NCI-H1105 treated with DMSO at 0.1 percent for 48 hours (cell line): ENCODE data around the gene GTF2F2.
"Not testable (repeated sequence)": the region's sequence is repeated elsewhere in the genome, so short reads cannot be mapped to it uniquely, and the experiment has no call there.

ENCODE experiments used
- DNase-seq: peaks from one replicate; lab custom pipeline; 2025; lab: John Stamatoyannopoulos, UW

GTF2F2 gene

DNA sequence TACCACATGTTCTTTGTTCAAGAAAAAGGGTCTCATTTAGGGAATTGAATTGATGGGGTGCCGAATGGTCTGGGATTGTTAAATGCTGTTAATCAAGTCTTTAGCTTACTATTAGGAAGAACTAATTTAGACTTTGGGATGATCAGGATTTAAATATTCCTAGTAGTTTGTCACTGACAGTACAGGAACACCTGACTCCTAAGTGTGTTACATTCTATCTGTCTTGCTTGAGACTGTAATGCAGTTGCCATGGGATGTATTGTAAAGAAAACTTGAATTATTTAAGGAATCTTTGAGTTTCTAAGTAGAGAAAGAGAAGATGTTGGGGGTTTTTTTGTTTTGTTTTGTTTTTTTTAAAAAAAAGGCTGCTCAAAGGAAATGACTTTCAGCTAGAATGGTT, 98.4 kb downstream of the GTF2F2 start:
- no peak for DNase-seq

DNA sequence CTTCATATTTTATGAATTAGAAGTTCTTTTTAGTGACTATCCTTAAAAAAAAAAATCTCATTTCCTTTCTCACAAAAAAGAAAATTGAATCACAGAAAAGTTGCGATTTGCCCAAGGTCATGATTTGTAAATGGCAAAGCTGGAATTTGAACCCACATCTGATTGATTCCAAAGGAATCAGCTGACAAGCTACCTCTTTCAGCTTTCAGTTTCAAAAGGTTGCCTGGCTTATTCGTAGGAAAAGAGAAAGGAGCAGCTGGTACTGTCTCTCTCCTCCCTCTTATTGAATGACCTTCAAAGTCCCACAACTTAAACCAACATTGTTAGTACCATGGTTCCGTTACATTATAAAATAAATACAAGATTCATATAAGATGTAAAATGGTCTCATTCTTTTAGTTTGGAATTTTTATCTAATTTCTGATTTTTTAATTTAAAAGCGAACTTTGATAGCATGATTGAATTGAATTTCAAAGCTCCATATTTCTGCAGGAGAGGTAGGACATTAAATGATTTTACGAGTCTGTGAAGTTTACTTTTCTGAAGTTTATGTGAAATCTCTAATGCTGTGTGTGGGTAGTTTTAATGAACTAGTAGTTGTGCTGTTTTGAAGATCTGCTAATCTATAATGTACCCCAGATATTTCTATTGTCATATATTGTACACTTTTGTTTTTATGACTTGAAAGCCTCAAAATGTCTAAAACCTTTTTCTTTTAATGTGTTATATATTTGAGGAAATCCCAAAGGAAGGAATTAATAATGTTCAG, 99.0 kb downstream of the GTF2F2 start:
- no peak for DNase-seq

DNA sequence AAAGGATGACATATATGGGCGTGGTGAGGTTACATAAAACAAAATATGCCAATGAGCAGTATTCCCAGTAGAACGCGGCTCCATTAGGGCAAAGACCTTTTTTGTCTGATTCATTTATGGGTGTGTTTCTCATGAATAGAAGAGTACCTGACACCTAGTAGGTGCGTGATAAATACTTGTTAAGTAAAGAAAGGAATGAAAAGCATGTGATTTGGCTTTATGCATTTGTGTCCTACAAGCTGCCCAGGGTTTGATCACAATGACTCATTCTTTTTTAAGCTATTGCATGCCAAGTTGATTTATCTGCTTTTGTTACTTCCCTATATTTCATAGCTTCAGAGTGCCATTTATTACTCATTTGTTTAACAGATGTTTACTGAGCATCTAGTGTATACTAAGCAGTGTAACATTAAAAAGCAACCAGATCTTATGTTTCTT, 99.6 kb downstream of the GTF2F2 start:
- no peak for DNase-seq

DNA sequence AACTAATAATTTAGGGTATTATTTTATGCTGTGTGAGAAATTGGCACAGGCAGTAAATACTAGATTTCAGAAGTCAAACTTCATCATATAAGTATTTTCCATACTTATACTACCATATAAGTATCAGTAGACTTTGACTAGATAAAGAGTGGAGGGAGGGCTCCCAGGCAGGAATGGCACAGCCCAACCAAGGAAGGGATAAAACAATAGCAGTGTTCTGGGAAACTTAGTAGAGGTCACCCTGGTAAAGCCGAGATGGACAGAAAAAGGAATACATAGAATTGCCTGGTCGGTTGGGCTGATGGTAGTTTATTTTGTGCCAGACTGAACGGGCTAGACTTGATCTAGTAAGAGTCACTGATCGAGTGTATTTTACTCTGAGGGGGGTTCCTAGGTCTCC, 100.1 kb downstream of the GTF2F2 start:
- DNase-seq, result no peak

DNA sequence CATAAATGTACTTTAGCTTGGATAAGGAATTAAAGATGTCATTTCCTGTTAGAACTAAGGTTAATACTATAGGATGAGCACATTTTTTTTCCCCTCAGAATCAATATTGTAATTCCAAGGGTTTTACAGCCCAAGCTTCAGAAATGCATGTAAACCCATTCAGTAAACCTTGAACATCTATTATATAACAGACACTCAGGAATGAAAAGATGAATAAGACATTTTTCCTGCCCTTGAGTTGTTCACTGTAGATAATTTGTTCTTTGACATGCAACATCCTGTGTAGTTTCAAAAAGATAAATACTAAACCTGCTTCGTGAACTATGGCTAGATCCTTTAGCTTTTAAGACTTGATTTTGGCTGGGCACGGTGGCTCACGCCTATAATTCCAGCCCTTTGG, 102.2 kb downstream of the GTF2F2 start:
- no peak for DNase-seq

DNA sequence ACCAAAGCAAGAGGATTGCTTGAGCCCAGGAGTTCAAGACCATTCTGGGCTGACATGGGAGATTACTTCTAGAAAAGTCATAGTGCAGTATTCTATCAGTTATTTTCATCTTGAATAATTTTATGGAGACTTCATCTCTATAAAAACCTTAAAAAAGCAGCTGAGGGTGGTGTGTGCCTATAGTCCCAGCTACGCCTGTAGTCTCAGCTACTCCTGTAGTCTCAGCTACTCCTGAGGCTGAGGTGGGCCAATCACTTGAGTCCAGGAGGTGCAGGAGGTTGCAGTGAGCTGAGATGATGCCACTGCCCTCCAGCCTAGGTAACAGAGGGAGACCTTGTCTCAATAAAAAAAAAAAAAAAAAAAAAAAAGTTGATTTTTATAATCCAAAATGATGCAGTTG, 102.6 kb downstream of the GTF2F2 start:
- no peak for DNase-seq

DNA sequence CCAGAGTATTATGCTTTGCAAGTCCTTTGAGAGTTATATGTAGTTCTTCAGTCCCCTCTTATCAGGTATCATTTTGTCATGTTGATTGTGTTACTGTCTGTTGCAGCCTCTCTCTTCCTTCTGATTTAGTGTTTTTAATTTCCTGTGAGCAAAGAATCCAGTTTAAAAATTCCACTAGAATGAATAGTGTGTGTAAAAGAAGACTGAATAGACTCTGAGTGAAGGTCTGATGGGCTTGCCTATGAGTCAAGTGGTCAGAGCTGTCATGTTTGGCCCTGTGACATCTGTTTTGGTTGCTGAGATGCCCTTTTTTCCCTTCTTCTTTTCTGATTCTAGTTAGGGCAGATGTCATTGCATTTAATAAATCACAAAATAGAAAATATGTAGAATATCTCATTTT, 103.9 kb downstream of the GTF2F2 start:
- no peak for DNase-seq

DNA sequence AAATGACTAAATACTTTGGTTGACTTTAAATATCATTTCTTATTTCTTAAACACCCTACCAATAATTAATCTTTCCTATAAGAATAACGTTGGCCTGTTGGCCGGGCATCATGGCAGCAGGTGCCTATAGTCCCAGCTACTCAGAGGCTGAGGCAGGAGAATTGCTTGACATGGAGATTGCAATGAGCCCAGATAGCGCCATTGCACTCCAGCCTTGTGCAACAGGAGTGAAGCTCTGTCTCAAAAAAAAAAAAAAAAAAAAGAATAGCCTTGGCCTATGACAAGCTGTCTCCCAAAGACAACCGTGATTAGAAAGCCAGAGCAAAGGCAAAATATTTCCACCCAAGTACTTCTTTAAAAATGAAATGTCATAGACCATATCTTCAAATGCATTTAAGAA, 105.1 kb downstream of the GTF2F2 start:
- DNase-seq, result no peak

DNA sequence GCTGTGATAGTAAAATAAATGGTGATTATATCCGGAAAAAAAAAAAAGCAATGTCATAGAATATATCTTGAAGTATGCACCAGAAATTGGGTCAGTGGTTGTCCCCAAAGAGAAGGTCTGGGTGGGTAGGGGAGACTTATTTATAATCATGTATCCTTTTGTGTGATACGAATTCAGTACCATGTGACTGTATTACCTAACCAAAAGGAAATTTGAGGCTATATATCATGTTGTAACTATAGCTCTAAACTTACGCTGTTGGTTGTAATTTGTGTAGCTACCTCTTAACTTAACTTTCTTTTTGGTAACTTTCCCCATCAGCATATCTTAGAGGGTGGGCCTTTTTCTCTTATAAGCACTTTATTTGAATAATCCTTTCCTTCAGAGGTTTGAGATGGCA, 105.7 kb downstream of the GTF2F2 start:
- no peak for DNase-seq

DNA sequence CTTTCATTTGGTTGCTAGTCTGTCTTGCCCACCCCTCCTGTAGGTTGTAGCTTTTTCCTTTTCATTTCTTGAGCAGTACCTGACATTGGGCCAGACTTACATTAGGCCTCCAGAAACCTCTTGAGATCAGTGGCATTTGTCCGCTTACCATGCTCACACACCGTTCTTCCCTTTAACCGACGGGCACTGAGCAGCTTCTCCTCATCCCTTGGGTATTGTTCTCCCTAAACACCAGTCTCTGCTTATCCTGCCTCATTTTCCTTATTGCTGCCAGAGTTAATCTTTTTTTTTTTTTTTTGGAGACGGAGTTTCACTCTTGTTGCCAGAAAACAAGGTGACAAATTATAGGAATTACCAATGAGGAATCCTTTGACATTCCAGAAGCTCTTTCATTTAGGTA, 107.7 kb downstream of the GTF2F2 start:
- no peak for DNase-seq

DNA sequence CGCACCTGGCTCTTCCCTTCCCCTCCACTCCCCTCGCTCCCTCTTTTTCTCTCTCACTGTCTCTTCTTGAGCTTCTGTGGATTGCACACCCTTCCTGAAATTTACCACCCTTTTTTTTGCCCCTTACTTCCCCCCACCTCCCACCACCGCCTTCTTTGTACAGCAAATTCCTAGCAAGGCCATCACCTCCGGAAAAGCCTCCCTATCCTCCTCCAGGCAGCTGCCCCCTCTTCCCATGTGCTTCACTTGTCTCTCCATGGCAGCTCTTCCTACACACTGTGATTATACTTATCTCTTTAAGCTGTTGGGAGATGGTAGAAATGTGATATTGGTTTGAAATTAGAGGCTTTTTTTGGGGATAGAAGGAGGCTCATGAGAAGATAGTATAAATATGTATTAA, 108.9 kb downstream of the GTF2F2 start:
- DNase-seq, result no peak

DNA sequence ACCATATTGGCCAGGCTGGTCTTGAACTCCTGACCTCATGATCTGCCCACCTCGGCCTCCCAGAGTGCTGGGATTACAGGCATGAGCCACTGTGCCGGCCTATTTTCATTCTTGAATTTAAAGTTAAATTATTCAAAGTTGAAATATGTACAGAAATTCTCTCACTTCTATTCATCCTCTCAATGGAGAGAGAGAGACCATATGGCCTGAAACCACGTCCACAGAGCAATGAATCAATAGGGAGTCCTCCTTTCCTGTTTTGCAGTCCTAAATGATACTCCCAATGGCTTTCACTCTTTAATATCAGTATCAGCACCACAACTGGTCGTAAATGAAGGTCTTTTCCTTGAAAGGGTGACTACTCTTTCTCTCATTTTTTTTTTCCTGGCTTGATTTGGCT, 111.0 kb downstream of the GTF2F2 start:
- no peak for DNase-seq

DNA sequence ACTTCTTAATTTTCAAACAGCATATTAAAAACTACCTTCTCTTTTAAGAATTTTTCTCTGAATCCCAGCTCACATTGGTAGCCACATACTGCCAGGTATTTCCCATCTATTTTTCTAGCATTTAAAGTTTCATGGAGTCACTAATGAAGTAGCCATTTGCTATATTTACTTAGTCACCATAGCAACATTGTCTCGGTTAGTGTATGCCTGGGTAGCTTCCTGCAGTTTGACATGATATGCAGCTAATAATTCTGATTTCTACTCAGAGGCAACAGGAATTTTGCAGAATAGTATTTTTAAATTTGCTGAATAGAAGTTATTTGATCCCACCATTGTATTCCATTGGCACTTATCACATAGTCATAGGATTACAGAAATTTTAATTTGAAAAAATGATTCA, 111.4 kb downstream of the GTF2F2 start:
- peak; percentile 5 for DNase-seq

DNA sequence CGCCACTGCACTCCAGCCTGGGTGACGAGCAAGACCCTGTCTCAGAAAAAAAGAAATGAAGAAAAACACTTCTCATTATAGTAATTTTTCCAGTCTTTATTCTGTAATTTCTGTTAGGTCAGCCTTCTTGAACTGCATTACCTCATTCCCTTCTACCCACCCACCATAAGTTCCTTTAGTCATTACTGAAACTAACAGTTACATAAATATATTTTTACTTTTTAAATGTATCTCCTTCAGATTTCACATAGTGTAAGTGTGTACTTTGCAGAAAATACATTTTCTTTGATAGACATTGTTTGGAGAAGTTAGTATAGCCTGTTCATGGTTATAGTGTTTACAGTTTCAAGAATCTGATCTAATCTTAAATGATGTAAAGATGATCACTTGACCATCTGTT, 112.3 kb downstream of the GTF2F2 start:
- no peak for DNase-seq

DNA sequence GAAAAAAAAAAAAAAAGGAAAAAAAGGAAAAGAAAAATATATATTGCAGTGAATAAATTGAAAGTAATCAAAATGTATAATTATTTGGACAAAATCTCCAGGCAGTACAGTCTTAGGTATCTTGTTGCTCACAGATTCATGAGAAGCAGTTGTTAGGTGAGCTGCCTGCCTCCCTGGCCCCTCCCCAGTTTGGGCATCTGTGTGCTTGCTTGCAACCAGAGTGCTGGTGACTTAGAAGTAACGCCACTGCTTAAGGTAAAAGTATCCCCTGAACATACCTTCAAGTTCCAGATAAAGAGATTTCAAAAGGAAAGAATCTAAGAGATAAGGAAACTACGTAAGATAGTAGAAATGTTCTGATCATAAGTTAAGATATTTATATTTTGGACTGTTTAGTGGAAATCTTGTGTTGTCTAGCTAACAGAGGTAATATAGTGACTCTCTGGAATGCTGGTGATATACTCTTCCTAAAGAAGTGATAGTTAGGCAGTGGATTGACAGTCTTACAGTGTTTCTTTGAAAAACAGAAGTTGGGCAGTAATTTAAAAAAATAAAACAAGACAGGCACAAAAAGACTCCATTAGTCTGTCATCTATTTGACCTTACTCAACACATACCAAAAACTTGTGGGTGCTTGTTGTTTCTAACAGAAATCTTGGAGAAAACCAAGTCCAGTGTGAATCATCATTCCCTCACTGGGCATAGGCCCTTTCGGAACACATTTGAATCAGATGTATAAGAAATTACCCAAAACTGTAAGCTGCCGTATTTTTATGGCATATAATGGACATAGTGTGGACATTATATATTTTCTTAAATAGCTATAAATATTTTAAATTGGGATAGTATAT, 118.9 kb downstream of the GTF2F2 start:
- DNase-seq, result no peak

DNA sequence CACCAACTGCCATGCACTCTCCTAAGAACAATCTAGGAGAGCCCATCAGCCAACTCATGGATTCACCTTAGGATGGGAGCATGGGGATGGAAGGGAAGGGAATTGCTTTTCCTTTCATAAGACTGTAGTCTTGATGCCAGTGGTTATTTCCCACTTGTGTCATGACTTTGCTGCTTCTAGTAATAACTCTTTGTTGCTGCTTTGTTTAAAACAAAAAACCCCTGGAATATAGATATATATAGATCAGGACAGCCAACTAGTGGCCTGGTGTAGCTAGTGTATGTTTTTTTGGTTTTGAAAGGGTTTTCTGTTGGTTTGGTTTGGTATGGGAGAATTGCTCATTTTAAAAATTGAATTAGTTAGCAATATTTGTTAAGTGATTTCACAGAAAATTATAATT, 119.8 kb downstream of the GTF2F2 start:
- DNase-seq, result no peak

DNA sequence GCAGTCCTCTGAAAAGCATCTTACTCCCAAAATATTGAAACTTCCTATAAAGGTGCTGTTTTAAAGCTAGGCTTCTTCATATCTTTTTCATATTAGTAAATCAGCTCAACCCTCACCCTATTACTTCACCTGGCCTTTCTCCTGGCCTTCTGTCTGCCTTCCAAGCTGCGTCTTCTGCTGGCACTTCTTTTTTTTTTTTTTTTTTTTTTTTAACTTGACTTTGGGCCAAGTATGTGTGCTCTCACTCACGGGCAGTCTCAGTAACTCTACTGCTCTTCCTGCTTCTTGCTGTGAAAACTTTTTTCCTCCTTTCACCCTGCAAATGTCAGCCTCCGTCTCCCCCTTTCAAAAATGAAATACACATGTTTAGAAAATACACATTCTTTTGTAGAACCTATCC, 121.8 kb downstream of the GTF2F2 start:
- peak; percentile 5 for DNase-seq

DNA sequence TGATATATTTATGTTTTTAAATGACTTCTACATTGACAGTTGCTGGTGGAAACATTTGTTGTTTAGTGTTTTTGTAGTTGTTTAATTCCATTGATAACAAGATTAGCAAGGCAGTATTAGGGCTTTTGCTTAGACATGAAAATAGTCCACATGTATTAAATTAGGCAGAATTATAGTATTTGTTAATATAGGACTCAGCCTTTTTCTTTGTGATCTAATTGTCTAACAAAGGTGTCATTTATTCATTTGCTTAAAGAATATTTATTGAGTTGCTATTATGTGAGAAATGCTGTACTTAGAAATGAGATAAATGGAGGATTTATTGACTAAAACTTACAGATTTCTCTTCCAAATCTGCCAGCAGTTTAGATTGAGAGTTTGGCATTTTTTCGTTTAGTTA, 122.2 kb downstream of the GTF2F2 start:
- no peak for DNase-seq

DNA sequence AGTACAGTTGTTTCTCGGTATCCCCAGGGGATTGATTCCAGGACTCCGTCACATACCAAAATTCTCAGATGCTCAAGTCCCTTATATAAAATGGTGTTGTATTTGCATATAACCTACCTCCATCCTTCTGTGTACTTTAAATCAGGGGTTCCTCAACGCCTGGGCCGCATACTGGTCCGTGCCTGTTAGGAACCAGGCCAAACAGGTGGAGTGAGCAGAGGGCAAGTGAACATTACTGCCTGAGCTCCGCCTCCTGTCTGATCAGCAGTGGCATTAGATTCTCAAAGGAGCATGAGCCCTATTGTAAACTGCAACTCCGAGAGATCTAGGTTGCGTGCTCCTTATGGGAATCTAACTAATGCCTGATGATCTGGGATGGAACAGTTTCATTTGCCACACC, 122.8 kb downstream of the GTF2F2 start:
- DNase-seq, result no peak

DNA sequence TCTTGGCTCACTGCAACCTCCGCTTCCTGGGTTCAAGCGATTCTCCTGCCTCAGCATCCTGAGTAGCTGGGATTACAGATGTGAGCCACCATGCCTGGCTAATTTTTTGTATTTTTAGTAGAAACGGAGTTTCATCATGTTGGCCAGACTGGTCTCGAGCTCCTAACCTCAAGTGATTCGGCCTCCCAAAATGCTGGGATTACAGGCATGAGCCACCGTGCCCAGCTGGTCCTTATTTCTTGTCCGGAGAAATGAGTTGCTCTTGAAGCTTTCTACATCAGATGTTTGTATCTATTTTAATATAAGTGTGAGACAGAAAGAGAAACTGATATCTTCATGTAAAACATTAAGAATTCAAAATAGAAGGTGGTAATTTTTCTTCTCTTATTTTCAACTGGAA, 124.4 kb downstream of the GTF2F2 start:
- not testable (repeated sequence) for DNase-seq

DNA sequence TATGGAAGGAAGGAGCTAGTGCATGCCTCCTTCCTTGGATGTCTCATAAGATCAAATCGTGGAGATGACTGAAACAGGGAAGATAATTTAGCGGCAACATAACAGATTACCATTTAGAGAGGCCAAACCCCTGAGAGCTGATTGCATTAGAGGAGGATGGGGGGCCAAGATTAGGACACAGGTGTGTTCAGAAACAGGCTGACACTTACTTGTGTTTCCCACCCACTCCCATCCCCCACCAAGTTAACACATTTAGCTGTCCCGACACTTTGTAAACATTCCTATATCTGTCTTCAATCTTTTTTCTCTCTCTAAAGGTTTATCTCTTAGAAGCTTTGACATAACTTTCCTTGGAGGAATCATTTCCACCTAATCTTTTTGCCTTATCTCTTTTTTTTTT, 129.4 kb downstream of the GTF2F2 start:
- no peak for DNase-seq

DNA sequence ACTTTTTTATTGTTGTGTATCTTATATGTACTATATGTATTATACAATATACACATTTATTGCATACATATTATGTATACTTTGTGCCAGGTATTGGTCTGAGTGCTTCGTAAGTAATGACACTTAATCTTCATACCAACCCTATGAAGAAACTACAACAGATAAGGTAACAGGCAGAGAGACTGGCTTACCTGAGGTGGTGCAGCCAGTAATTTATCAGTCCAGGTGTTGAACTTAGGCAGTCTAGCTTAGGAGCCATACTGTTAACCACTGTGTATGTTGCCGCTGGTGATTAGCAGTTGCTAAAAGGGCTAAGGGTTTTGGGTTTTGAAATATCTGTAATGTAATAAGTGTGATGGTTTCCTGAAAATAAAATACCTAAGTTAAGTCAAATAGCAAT, 134.1 kb downstream of the GTF2F2 start:
- no peak for DNase-seq

DNA sequence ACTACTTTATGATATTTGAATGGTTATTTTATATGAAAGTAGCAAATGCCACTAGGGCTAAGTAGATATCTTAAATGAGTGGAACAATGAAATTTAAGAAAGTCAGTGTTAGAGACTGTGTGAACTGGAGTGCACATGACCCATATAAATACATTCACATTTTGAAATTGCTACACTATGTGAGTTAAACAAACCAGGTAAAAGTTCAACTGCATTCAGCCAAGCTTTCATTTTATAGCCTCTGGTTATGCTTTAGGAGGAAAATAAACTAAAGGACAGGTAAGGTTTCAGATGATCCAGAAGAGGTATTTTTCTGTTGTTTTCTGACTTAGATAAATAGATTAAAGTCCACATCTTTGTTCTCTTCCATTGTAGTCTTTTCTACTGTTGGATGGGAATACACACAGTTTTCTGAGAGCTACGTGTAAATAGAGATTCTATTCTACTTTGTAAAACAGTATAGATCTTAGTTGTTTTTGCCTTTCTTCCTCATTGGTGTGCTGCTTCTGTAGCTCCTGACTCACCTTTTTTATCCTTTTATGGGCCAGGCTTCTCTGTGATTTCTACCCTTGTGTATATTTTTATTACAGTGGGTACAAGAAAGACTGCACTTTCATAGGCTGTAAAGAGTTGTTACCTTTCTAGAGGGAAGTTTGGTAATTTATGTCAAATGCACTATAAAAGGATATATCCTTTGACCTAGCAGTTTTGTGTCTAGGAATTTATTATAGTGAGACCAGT, 135.1 kb downstream of the GTF2F2 start:
- no peak for DNase-seq
